Activated CD4-positive, alpha-beta memory T cell treated with anti-CD3 and anti-CD28 coated beads, Interleukin-2, amount 10 ng/mL, durations not matched to agents 7 days and 5 days (primary cell): ENCODE measurements around the gene SRGAP1. TPM values are rescaled to one million over a fixed set of nuclear protein-coding genes. Genes with fewer than 3 reads are reported as not detected.
"Not testable (repeated sequence)": the region's sequence is repeated elsewhere in the genome, so short reads cannot be mapped to it uniquely, and the experiment has no call there.

Experiments
- CTCF ChIA-PET: fragments of 350-600 bp; sonication (Branson Sonifier 250); formaldehyde crosslinking; loops from one replicate; lab custom pipeline; 2021; ENCODE audit warnings: antibody characterized with exemption, inconsistent platforms; lab: Charles Lee
- POLR2A ChIA-PET: fragments of 350-600 bp; sonication (Branson Sonifier 250); formaldehyde crosslinking; loops from one replicate; lab custom pipeline; 2021; ENCODE audit warnings: antibody characterized with exemption; lab: Charles Lee
- DNase-seq: peaks from one replicate; pipeline ENCODE4 v3.0.0-alpha.2; 2020
- H3K27ac Mint-ChIP-seq: one replicate; pipeline ENCODE4 v1.8.0; 2021; ENCODE audit warnings: mild to moderate bottlenecking, mixed read lengths
- H3K27me3 Mint-ChIP-seq: one replicate; pipeline ENCODE4 v1.8.0; 2021; ENCODE audit warnings: mixed read lengths
- H3K36me3 Mint-ChIP-seq: one replicate; pipeline ENCODE4 v1.8.0; 2021; ENCODE audit warnings: low read depth, mixed read lengths
- H3K4me1 Mint-ChIP-seq: one replicate; pipeline ENCODE4 v1.8.0; 2021; ENCODE audit warnings: mixed read lengths
- H3K4me3 Mint-ChIP-seq: one replicate; pipeline ENCODE4 v1.8.0; 2021; ENCODE audit warnings: mild to moderate bottlenecking, mixed read lengths
- H3K9me3 Mint-ChIP-seq: one replicate; pipeline ENCODE4 v1.8.0; 2021; ENCODE audit warnings: mixed read lengths
- total RNA-seq, 2 experiments: library from RNA; stranded (reverse); gene quantifications; one replicate each; pipeline ENCODE4 v1.2.3, GENCODE V29; 2021

The SRGAP1 gene
- total RNA-seq, 2 experiments from 2014 or later: not detected

GRCh38 chr12:64147875-64148274 lies 303.4 kb downstream of the SRGAP1 start:
- Mint-ChIP-seq H3K27ac (no peak overlapping the region), H3K4me1 (peaks cover 9% of the 10 kb centered on the region), H3K27me3 (no peaks in the 10 kb centered on the region), H3K4me3 (no peak overlapping the region), H3K36me3 (no peaks in the 10 kb centered on the region), H3K9me3 (no peaks in the 10 kb centered on the region)
- POLR2A ChIA-PET: no interaction called here
- CTCF ChIA-PET: interaction anchor here (0.7 kb wide), 1 partner anchor 111 kb away, joined by 3 read pairs; no protein-coding TSS in a partner anchor
- DNase-seq: no peak

GRCh38 chr12:64154677-64155076 lies 310.2 kb downstream of the SRGAP1 start:
- CTCF ChIA-PET: no interaction called here
- Mint-ChIP-seq H3K27ac (no peak overlapping the region), H3K4me3 (no peak overlapping the region), H3K36me3 (no peaks in the 10 kb centered on the region), H3K27me3 (no peaks in the 10 kb centered on the region), H3K4me1 (no peaks in the 10 kb centered on the region), H3K9me3 (no peaks in the 10 kb centered on the region)
- no peak for DNase-seq
- POLR2A ChIA-PET: no interaction called here

GRCh38 chr12:64157110-64157509 lies 312.6 kb downstream of the SRGAP1 start:
- no peak for DNase-seq
- POLR2A ChIA-PET: no interaction called here

DNA sequence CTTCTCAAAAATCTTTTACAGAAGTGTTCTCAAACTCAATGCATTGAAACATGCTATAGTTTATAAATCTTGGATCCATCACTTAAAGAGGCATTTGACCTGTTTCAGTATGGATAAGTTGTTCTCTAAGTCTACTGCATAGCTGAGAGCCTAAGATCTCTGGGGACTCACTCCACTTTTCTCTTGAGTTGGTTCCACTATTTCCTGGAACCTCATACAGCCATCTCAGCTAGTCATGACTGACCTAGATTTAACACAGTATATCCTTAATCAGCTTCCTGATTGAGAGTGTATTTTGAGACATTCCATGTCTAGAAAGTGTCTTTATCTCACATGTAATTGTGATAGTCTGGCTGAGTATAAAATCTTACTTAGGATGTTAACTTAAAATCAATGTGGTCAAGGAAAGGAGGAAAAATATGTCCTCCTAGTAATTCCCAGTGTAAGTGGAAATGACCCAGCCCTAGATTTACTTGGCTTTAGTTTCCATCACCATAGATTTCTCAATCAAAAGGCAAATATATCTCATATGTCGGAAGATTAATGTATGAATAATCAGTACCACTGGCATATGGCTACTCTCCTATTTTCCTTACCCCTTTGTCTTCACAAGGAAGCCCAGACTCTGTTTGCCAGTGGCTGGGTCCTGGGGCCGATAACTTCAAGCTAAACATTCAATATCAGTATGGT lies 315.7 kb downstream of the SRGAP1 start:
- no peak overlapping the region for H3K27ac Mint-ChIP-seq

More at GRCh38 chr12:64157110-64157509, 312.6 kb downstream of the SRGAP1 start:
- H3K9me3 Mint-ChIP-seq: no peaks in the 10 kb centered on the region
- no peaks in the 10 kb centered on the region for H3K27me3 Mint-ChIP-seq
- no peaks in the 10 kb centered on the region for H3K4me1 Mint-ChIP-seq
- no peaks in the 10 kb centered on the region for H3K36me3 Mint-ChIP-seq
- no peak overlapping the region for H3K4me3 Mint-ChIP-seq
- CTCF ChIA-PET: no interaction called here
- no peak overlapping the region for H3K27ac Mint-ChIP-seq

DNA sequence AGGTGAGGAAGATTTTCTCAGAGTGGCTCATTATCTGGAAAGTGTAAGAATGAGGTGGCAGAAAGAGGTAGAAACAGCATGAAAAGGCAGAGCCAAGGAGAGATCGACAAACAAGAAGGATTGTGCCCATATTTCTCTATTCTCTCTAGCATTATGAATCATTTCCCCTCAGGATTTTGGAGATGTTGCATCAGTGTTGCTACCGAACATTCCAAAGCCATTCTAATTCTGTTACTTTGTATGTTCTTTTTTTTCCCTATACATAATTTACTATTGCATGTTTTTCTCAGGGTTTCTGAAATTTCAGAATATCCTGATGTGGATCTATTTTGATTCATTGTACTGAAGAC lies 316.2 kb downstream of the SRGAP1 start:
- H3K4me3 Mint-ChIP-seq: no peak overlapping the region
- ChIA-PET POLR2A (no interaction called here), CTCF (no interaction called here)
- H3K27ac Mint-ChIP-seq: no peak overlapping the region
- H3K9me3 Mint-ChIP-seq: peaks cover 2% of the 10 kb centered on the region
- no peak for DNase-seq
- H3K27me3 Mint-ChIP-seq: peaks cover 3% of the 10 kb centered on the region
- no peaks in the 10 kb centered on the region for H3K36me3 Mint-ChIP-seq
- H3K4me1 Mint-ChIP-seq: no peaks in the 10 kb centered on the region

More for the DNA sequence above, 315.7 kb downstream of the SRGAP1 start:
- ChIA-PET POLR2A (no interaction called here), CTCF (no interaction called here)
- Mint-ChIP-seq H3K4me3 (no peak overlapping the region), H3K36me3 (no peaks in the 10 kb centered on the region), H3K9me3 (no peaks in the 10 kb centered on the region), H3K27me3 (peaks cover 3% of the 10 kb centered on the region), H3K4me1 (no peaks in the 10 kb centered on the region)
- no peak for DNase-seq

DNA sequence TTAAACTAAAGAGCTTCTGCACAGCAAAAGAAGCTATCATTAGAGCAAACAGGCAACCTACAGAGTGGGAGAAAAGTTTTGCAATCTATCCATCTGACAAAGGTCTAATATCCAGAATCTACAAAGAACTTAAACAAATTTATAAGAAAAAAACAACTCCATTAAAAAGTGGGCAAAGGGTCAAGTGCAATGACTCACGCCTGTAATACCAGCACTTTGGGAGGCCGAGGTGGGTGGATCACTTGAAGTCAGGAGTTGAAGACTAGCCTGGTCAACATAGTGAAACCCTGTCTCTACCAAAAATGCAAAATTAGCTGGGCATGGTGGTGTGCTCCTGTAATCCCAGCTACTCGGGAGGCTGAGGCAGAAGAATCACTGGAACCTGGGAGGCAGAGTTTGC lies 322.1 kb downstream of the SRGAP1 start:
- H3K27me3 Mint-ChIP-seq, H3K4me1 Mint-ChIP-seq, DNase-seq, POLR2A ChIA-PET, H3K27ac Mint-ChIP-seq, H3K4me3 Mint-ChIP-seq, H3K9me3 Mint-ChIP-seq, H3K36me3 Mint-ChIP-seq, CTCF ChIA-PET: not testable (repeated sequence)

GRCh38 chr12:64167041-64167440 lies 322.5 kb downstream of the SRGAP1 start:
- CTCF ChIA-PET, H3K4me1 Mint-ChIP-seq, DNase-seq, POLR2A ChIA-PET, H3K9me3 Mint-ChIP-seq, H3K27me3 Mint-ChIP-seq, H3K27ac Mint-ChIP-seq, H3K36me3 Mint-ChIP-seq, H3K4me3 Mint-ChIP-seq: not testable (repeated sequence)

- Mint-ChIP-seq H3K27ac (no peak overlapping the region), H3K27me3 (peaks cover under 1% of the 10 kb centered on the region), H3K9me3 (peaks cover 3% of the 10 kb centered on the region), H3K4me3 (no peak overlapping the region), H3K4me1 (no peaks in the 10 kb centered on the region), H3K36me3 (no peaks in the 10 kb centered on the region)
- DNase-seq: no peak
- POLR2A ChIA-PET: no interaction called here
- CTCF ChIA-PET: no interaction called here
Observed at GRCh38 chr12:64170024-64170423, 325.5 kb downstream of the SRGAP1 start.

DNA sequence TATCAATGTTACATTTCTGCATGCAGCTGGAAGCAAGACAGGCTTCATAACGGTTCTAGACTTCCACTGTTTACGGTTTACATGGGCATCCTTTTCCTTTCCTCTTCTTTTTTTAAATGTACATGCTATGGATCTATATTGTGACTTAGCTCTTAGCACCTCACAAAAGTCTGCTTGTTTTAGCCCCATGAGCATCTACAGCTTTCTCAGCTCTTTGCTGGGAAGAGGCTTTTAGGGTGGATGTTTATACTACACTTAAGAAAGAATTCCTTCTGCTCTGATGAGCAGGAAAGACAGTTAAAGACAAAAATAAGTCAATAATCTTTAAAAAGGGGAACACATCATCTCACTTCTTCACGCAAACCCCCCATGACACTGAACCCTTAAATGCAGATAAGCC lies 326.2 kb downstream of the SRGAP1 start:
- Mint-ChIP-seq H3K4me3 (no peak overlapping the region), H3K9me3 (peaks cover under 1% of the 10 kb centered on the region), H3K27ac (no peak overlapping the region), H3K27me3 (no peaks in the 10 kb centered on the region), H3K36me3 (no peaks in the 10 kb centered on the region), H3K4me1 (no peaks in the 10 kb centered on the region)
- DNase-seq: no peak
- ChIA-PET CTCF (no interaction called here), POLR2A (no interaction called here)

DNA sequence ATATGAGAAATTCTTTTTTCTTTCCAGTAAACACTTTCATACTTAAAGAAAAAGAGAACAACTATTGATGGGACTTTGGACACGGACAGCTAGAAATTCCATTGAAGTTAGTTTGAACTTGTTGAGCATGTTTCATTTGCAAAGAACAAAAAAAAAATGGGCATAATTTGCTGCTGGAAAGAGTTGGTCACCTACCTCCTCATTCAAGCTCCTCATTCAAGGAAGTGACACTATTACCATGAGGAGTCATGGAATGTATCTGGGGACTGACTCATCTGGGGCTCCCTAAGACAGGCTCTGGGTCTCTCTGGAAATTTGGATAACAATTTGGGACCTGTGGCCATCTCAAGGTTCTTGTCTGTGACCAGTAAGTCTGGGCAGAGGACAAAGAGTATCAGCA lies 327.2 kb downstream of the SRGAP1 start:
- Mint-ChIP-seq H3K9me3 (no peaks in the 10 kb centered on the region), H3K4me1 (no peaks in the 10 kb centered on the region), H3K27ac (no peak overlapping the region), H3K4me3 (no peak overlapping the region), H3K36me3 (no peaks in the 10 kb centered on the region), H3K27me3 (no peaks in the 10 kb centered on the region)
- POLR2A ChIA-PET: no interaction called here
- CTCF ChIA-PET: no interaction called here
- no peak for DNase-seq

- no peaks in the 10 kb centered on the region for H3K36me3 Mint-ChIP-seq
- H3K4me1 Mint-ChIP-seq: no peaks in the 10 kb centered on the region
- no peak overlapping the region for H3K27ac Mint-ChIP-seq
- no peak for DNase-seq
- CTCF ChIA-PET: no interaction called here
- no peaks in the 10 kb centered on the region for H3K9me3 Mint-ChIP-seq
- no peak overlapping the region for H3K4me3 Mint-ChIP-seq
- H3K27me3 Mint-ChIP-seq: no peaks in the 10 kb centered on the region
- POLR2A ChIA-PET: no interaction called here
Observed at GRCh38 chr12:64172143-64172970, 327.9 kb downstream of the SRGAP1 start.

- POLR2A ChIA-PET: no interaction called here
- no peak for DNase-seq
- no peaks in the 10 kb centered on the region for H3K27me3 Mint-ChIP-seq
- H3K4me1 Mint-ChIP-seq: no peaks in the 10 kb centered on the region
- H3K4me3 Mint-ChIP-seq: no peak overlapping the region
- no peaks in the 10 kb centered on the region for H3K9me3 Mint-ChIP-seq
- H3K27ac Mint-ChIP-seq: no peak overlapping the region
- CTCF ChIA-PET: no interaction called here
- no peaks in the 10 kb centered on the region for H3K36me3 Mint-ChIP-seq
Observed at GRCh38 chr12:64173456-64173855, 329.0 kb downstream of the SRGAP1 start.

DNA sequence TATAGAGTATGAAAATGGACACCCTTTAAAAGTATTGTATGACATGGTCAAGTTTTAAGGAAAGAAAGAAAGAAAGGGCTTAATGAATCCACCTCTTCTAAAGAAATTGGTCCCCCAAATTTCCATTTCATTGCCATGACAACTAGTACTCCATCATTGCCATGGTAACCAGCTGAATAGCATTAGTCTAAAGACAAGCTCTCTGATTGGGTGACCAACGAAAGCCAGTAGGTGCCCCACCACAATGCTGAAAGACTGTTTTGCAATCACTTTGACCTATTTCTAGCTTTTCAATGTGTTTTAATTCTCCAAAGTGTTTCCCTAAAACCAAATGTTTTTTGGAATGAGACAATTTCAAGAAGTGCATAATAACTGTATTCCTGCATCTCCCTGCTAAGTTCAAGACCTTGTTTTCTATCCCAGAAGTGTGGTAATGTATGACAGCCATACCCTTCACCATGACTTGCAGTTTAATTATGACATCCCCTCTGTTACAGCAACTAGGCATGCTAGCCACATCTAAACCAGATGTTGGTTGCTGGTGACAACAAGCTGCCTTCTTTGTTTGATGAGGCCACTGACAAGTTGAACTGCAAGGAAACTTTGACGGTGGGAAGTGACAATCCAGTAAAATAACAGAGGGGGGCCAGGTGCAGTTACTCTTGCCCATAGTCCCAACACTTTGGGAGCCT lies 330.9 kb downstream of the SRGAP1 start:
- Mint-ChIP-seq H3K4me3 (no peak overlapping the region), H3K9me3 (no peaks in the 10 kb centered on the region), H3K27ac (no peak overlapping the region), H3K27me3 (no peaks in the 10 kb centered on the region), H3K4me1 (no peaks in the 10 kb centered on the region), H3K36me3 (no peaks in the 10 kb centered on the region)
- CTCF ChIA-PET: no interaction called here
- DNase-seq: no peak
- POLR2A ChIA-PET: no interaction called here
